Ammon's horn (tissue), 1 donor: ENCODE data around the gene FLNB.
A peak's percentile ranks its signal among the peaks of the same experiment; 100 is the strongest.

Source experiments
- DNase-seq: peaks from one replicate; pipeline ENCODE4 v3.0.0-alpha.2; 2016; ENCODE audit warnings: low spot score

The FLNB gene

GRCh38 chr3:58205981-58206380 is 197.8 kb downstream of the FLNB start:
- DNase-seq: no peak

DNA sequence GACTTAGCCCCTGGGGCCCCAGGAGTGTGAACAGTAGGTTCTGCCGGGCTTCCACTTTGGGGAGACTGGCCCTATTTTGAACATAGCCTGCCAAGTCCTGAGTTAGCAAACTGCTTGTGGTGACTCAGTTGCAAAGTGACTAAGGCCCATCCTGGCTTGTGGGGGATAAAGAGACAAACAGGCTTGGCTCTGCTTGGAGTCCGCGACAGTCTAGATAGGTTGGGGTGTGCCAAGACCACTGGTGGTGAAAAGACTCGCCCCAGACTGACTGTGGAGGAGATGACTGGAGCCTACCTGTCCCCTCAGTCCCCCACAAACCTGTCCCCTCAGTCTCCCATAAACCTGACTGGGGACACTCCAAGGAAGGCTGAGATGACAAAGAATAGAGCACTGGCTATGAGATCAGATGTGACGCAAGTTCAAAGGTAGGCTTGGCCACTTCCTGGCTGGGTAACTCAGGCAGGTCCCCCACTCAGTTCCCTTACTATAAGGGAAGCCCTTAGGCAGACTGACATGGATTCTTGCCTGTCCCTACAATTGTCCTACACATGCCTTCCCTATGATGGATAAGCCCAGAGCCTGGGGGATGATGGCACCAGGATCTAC is 198.3 kb downstream of the FLNB start:
- DNase-seq: peak; percentile 47

- DNase-seq: no peak
Observed at GRCh38 chr3:58207954-58208353, 199.7 kb downstream of the FLNB start.

- no peak for DNase-seq
Observed at GRCh38 chr3:58209933-58210332, 201.7 kb downstream of the FLNB start.

GRCh38 chr3:58210761-58211460 is 202.7 kb downstream of the FLNB start, which contains the start of gene DNASE1L3:
DNASE1L3 (minus strand) TSS chr3:58210972; CDS start chr3:58210906, 66 bp downstream.
- DNase-seq: no peak

DNA sequence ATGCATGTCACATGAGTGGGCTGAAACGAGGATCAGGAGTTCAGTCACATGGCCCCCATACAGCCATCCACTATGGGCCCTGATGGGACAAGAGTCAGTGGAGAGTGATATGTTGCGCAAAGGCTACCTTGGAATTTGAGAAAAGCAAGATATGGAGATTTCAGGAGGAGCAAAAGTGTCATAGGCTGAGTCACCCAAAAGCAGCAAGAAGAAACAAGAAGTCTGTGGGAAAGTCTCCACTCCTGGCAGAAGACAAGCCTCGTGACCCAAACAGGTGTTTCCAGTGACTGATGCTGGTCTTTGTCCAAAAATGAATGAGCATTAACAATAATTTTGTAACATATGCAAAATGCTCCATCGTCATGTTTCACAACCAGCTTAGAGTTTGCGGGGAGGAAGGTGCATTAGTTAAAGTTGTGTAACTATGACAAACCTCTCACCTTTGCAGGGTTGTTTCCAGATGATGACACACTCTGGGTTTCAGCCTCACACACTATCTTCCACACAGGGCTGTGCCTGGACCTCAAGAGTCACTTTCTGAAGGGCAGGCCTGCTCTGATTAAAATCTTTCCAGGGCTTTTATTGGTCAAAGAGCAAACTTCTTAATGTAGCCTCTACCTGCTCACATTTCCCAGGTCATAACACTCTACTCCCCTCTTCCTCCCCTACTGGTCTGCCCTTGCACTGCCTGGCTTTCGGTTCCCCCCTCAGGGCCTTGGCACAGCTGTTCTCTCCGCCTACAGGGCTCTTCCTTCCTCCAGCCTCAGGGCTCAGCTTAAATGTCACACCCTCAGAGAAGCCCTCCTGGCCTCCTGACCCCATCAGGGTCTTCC is 206.5 kb downstream of the FLNB start:
- peak; percentile 50 for DNase-seq

DNA sequence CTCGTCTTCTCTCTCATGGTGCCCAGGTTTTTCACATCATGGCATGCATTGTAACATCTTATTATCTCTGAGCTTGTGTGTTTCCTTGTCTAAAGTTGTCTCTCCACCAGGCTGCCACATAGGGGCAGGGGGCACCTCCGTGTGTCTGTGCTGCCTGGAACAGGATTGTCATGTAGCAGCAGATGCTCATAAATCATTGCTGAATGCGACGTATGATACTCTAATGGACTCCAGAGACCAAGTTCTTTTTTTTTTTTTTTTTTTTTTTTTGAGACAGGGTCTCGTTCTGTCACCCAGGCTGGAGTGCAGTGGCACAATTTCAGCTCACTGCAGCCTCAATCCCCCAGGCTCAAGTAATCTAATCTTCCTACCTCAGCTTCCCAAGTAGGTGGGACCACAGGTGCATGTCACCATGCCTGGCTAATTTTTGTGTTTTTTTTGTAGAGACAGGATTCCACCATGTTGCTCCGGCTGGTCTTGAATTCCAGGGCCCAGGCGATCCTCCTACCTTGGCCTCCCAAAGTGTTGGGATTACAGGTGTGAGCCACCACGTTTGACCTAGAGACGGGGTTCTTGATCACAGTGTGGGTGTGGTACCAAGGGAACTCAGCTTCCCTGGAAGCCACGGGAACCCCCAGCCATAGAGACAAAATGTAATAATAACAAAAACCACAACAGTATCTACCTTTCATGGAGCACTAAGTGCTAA is 207.2 kb downstream of the FLNB start:
- no peak for DNase-seq

DNA sequence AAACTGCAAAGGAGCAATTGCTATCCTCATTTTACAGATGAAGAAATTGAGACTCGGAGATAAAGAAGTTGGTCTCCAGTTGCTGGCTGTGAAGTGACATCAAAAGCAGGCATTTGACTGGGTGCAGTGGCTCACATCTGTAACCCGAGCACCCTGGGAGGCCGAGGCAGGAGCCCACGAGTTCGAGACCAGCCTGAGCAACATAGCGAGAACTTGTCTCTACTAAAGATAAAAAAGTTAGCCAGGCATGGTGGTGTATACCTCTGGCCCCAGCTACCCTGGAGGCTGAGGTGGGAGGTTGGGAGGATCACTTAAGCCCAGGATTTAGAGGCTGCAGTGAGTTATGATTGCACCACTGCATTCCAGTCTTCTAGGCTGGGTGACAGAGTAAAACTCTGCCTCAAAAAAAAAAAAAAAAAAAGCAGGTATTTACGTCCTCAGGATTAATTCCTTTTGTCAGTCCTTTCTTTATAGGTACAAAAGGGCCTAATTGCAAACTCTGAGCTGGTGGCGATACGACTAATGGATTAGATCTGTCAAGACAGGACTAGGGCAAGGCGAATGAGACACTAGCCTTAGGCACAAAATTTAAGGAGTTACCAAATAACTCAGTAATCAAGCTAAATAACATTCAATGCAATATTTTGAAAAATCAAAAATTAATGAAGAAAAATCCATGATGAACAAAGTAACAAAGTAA is 208.4 kb downstream of the FLNB start:
- DNase-seq: no peak

DNA sequence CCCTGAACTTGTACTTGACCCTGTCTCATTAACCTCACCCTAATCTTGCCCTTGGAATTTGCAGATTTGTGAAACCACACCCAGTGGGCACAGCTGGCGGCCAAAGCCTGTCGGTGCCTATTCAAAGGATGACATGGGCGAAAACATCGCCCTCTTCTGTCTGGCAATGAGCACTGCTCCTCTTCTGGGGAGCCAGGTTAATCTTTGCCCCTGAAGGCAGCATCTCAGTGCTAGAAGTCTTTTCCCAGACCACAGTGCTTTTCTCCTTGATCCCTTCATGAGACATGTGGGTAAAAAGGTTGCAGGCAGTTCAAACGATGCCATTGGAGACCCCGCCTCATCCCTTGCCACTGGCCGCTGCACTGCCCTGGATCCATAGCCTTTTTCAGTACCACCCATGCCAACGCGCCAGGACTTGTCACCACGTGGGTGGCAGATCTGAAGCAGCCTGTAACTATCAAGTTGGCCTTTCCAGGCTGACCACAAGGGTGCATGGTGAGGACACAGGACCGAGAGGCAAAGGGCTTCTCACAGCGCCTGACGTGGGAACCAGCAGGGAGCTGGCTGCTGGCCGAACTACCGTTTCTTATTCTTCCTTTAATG is 209.1 kb downstream of the FLNB start:
- DNase-seq: peak; percentile 94

DNA sequence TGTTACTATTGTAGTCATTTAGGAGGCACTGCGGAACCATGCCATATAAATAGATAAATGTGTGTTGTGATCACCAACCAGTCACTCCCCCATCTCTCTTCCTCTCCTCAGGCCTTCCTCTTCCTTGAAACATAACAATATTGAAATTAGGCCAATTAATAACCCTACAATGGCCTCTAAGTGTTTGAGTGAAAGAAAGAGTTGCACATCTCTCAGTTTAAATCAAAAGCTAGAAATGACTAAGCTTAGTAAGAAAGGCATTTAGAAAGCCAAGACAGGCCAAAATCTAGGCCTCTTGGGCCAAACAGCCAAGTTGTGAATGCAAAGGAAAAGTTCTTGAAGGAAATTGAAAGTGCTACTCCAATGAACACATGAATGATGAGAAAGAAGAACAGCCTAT is 210.7 kb downstream of the FLNB start:
- no peak for DNase-seq
